HepG2 (cell line): ENCODE results near the gene SREBF1. TPM values are rescaled to one million over a fixed set of nuclear protein-coding genes. Genes with fewer than 3 reads are reported as not detected.

ENCODE experiments used
- DMAP1 ChIP-seq: IDR thresholded peaks from 2 replicates; pipeline ENCODE4 v1.6.1; 2016
- EED ChIP-seq: sonication (generic); formaldehyde crosslinking; IDR thresholded peaks from 2 replicates; pipeline ENCODE4 v1.5.0; 2020; ENCODE audit warnings: mild to moderate bottlenecking, missing genetic modification reagents
- ELF1 ChIP-seq: sonication (generic); formaldehyde crosslinking; IDR thresholded peaks from 2 replicates; pipeline ENCODE4 v1.4.0; 2020; ENCODE audit warnings: missing genetic modification reagents
- FOXK1 ChIP-seq: sonication (generic); formaldehyde crosslinking; IDR thresholded peaks from 2 replicates; pipeline ENCODE4 v1.4.0; 2020; ENCODE audit warnings: low read depth, missing genetic modification reagents, borderline replicate concordance
- HOXA9 ChIP-seq: sonication (generic); formaldehyde crosslinking; IDR thresholded peaks from 2 replicates; pipeline ENCODE4 v1.8.1; 2022; ENCODE audit warnings: missing genetic modification reagents, mild to moderate bottlenecking, moderate library complexity, borderline replicate concordance
- MLLT10 ChIP-seq: sonication (generic); formaldehyde crosslinking; IDR thresholded peaks from 2 replicates; pipeline ENCODE4 v1.4.0; 2020; ENCODE audit warnings: missing genetic modification reagents
- PHF8 ChIP-seq: sonication (generic); formaldehyde crosslinking; IDR thresholded peaks from 2 replicates; pipeline ENCODE4 v1.5.0; 2020; ENCODE audit warnings: missing genetic modification reagents
- REL ChIP-seq: sonication (generic); formaldehyde crosslinking; conservative IDR thresholded peaks from 2 replicates; pipeline ENCODE4 v1.8.0; 2022; ENCODE audit warnings: mild to moderate bottlenecking, missing genetic modification reagents, moderate library complexity
- RFXANK ChIP-seq: IDR thresholded peaks from 2 replicates; pipeline ENCODE4 v1.6.1; 2016
- ZBTB38 ChIP-seq: sonication (generic); formaldehyde crosslinking; IDR thresholded peaks from 2 replicates; pipeline ENCODE4 v1.5.1; 2020; ENCODE audit warnings: mild to moderate bottlenecking, missing genetic modification reagents
- ZBTB43 ChIP-seq: sonication (generic); formaldehyde crosslinking; conservative IDR thresholded peaks from 2 replicates; pipeline ENCODE4 v1.4.0; 2020; ENCODE audit warnings: missing genetic modification reagents
- ZEB1 ChIP-seq: IDR thresholded peaks from 2 replicates; pipeline ENCODE4 v1.6.1; 2012; ENCODE audit warnings: mild to moderate bottlenecking, low read depth, inconsistent platforms; ENCODE audit not compliant: insufficient replicate concordance
- ZNF124 ChIP-seq: sonication (generic); formaldehyde crosslinking; IDR thresholded peaks from 2 replicates; pipeline ENCODE4 v1.4.0; 2020; ENCODE audit warnings: missing genetic modification reagents
- ZNF232 ChIP-seq: sonication (generic); formaldehyde crosslinking; IDR thresholded peaks from 2 replicates; pipeline ENCODE4 v1.4.0; 2020; ENCODE audit warnings: missing genetic modification reagents, borderline replicate concordance
- ZNF343 ChIP-seq: sonication (generic); formaldehyde crosslinking; IDR thresholded peaks from 2 replicates; pipeline ENCODE4 v1.4.0; 2020; ENCODE audit warnings: mild to moderate bottlenecking, missing genetic modification reagents
- ZNF550 ChIP-seq: sonication (generic); formaldehyde crosslinking; IDR thresholded peaks from 2 replicates; pipeline ENCODE4 v1.4.0; 2020; ENCODE audit warnings: mild to moderate bottlenecking, missing genetic modification reagents, borderline replicate concordance
- polyA plus RNA-seq, 8 experiments: library from polyadenylated mRNA; depleted of rRNA in 3 of 8; stranded (reverse) in 7 of 8; unstranded in 1 of 8; fragments of >200 nt; fragmentation: Illumina TruSeq in 4 of 8; extraction: Trizol in 4 of 8; gene quantifications; 2 replicates each; pipeline versions ENCODE4 v1.2.1 to v1.2.3, GENCODE V29; 2011 to 2016; ENCODE audit warnings: low read depth in 4 of 8, missing spikeins in 1 of 8, mixed read lengths in 1 of 8; ENCODE audit not compliant: insufficient read depth in 1 of 8
- total RNA-seq, 5 experiments: library from RNA; depleted of rRNA; stranded (reverse); fragments of >200 nt; fragmentation: Illumina TruSeq; extraction: Trizol; gene quantifications; 2 replicates each; pipeline ENCODE4 v1.2.3, GENCODE V29; 2016; ENCODE audit warnings: low read depth in 1 of 5
- TF ChIP-seq, protein P1 (sequence below): sonication (generic); formaldehyde crosslinking; IDR thresholded peaks from 2 replicates; pipeline ENCODE4 v1.4.0; 2020; ENCODE audit warnings: mild to moderate bottlenecking, missing genetic modification reagents
- TF ChIP-seq, protein P2 (sequence below): sonication (generic); formaldehyde crosslinking; IDR thresholded peaks from 2 replicates; pipeline ENCODE4 v1.5.0; 2020; ENCODE audit warnings: missing genetic modification reagents, mild to moderate bottlenecking, borderline replicate concordance
- TF ChIP-seq, protein P3 (sequence below): sonication (generic); formaldehyde crosslinking; IDR thresholded peaks from 2 replicates; pipeline ENCODE4 v1.5.0; 2020; ENCODE audit warnings: mild to moderate bottlenecking, missing genetic modification reagents

Gene SREBF1
- total and polyA plus RNA-seq, 2 of the 13 experiments (the other 11 are each of a cell fraction or from before 2014, with no cell fraction given) = 34.3 to 38.0 TPM

DNA sequence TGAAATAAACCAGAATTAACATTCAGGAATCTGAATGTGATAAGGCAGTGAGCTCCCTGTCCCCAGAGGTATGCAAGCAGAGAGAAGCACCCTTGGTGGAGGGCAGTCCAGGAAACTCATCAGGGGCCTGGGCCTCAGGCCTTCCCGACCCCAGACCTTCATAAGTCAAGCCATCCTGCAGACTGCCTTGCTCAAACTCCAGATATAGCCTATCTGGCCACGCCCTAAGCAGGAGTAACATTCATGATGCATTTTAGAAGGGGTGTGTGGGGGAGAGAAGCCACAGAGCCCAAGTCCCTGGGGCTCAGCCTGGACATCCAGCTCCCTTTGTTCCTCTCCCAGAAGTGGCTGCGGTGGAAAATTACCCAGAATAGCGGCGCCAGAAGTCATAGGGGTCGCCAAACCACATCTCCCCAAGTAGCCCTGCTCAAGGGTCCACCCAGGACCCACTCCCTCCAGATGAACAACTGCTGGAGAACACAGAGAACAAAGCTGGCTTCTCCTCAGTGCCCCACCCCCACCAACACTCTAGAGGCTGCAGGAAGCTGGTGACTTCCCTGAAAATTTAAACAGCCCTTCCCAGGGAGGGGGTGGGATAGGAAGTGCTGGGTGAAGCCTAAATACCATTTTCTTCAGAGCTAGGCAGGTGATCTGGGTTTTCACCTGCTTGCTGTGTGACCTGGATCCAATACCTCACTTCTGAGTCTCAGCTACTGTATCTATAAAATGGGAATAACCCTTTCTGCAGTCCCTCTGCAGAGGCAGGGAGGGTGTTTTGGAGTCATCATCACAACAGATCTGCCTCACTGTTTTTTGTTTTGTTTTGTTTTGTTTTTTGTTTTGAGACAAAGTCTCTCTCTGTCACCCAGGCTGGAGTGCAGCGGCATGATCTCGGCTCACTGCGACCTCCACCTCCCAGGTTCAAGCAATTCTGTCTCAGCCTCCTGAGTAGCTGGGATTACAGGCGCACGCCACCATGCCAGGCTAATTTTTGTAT lies 1.5 kb upstream of the SREBF1 start (continued):
- TF ChIP-seq ZNF343 (CRISPR knock-in tag) (no peak), ZNF550 (no peak), ZBTB38 (CRISPR knock-in tag) (0 out of 2 replicates have a peak, but pooled peaks have one; percentile 14), ZBTB43 (CRISPR knock-in tag) (no peak), PHF8 (CRISPR knock-in tag) (no peak), ZEB1 (no peak), ELF1 (CRISPR knock-in tag) (no peak), MLLT10 (CRISPR knock-in tag) (no peak), HOXA9 (no peak), RFXANK (CRISPR knock-in tag) (no peak), ZNF124 (CRISPR knock-in tag) (no peak), DMAP1 (CRISPR knock-in tag) (no peak), ZNF232 (no peak), REL (CRISPR knock-in tag) (no peak), FOXK1 (CRISPR knock-in tag) (no peak; the same call in 1 of the 2 replicates), EED (CRISPR knock-in tag) (no peak)
- TF ChIP-seq, protein P1, sequence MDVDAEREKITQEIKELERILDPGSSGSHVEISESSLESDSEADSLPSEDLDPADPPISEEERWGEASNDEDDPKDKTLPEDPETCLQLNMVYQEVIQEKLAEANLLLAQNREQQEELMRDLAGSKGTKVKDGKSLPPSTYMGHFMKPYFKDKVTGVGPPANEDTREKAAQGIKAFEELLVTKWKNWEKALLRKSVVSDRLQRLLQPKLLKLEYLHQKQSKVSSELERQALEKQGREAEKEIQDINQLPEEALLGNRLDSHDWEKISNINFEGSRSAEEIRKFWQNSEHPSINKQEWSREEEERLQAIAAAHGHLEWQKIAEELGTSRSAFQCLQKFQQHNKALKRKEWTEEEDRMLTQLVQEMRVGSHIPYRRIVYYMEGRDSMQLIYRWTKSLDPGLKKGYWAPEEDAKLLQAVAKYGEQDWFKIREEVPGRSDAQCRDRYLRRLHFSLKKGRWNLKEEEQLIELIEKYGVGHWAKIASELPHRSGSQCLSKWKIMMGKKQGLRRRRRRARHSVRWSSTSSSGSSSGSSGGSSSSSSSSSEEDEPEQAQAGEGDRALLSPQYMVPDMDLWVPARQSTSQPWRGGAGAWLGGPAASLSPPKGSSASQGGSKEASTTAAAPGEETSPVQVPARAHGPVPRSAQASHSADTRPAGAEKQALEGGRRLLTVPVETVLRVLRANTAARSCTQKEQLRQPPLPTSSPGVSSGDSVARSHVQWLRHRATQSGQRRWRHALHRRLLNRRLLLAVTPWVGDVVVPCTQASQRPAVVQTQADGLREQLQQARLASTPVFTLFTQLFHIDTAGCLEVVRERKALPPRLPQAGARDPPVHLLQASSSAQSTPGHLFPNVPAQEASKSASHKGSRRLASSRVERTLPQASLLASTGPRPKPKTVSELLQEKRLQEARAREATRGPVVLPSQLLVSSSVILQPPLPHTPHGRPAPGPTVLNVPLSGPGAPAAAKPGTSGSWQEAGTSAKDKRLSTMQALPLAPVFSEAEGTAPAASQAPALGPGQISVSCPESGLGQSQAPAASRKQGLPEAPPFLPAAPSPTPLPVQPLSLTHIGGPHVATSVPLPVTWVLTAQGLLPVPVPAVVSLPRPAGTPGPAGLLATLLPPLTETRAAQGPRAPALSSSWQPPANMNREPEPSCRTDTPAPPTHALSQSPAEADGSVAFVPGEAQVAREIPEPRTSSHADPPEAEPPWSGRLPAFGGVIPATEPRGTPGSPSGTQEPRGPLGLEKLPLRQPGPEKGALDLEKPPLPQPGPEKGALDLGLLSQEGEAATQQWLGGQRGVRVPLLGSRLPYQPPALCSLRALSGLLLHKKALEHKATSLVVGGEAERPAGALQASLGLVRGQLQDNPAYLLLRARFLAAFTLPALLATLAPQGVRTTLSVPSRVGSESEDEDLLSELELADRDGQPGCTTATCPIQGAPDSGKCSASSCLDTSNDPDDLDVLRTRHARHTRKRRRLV = peak; percentile 29; the same call in 1 of the 2 replicates
- TF ChIP-seq, protein P2, sequence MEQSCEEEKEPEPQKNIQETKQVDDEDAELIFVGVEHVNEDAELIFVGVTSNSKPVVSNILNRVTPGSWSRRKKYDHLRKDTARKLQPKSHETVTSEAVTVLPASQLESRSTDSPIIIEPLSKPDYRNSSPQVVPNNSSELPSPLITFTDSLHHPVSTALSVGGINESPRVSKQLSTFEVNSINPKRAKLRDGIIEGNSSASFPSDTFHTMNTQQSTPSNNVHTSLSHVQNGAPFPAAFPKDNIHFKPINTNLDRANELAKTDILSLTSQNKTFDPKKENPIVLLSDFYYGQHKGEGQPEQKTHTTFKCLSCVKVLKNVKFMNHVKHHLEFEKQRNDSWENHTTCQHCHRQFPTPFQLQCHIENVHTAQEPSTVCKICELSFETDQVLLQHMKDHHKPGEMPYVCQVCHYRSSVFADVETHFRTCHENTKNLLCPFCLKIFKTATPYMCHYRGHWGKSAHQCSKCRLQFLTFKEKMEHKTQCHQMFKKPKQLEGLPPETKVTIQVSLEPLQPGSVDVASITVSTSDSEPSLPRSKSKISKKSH (CRISPR knock-in tag) = no peak
- TF ChIP-seq, protein P3, sequence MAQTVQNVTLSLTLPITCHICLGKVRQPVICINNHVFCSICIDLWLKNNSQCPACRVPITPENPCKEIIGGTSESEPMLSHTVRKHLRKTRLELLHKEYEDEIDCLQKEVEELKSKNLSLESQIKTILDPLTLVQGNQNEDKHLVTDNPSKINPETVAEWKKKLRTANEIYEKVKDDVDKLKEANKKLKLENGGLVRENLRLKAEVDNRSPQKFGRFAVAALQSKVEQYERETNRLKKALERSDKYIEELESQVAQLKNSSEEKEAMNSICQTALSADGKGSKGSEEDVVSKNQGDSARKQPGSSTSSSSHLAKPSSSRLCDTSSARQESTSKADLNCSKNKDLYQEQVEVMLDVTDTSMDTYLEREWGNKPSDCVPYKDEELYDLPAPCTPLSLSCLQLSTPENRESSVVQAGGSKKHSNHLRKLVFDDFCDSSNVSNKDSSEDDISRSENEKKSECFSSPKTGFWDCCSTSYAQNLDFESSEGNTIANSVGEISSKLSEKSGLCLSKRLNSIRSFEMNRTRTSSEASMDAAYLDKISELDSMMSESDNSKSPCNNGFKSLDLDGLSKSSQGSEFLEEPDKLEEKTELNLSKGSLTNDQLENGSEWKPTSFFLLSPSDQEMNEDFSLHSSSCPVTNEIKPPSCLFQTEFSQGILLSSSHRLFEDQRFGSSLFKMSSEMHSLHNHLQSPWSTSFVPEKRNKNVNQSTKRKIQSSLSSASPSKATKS (CRISPR knock-in tag) = no peak
